ENCODE results near the gene KIFC1.

The KIFC1 gene

DNA sequence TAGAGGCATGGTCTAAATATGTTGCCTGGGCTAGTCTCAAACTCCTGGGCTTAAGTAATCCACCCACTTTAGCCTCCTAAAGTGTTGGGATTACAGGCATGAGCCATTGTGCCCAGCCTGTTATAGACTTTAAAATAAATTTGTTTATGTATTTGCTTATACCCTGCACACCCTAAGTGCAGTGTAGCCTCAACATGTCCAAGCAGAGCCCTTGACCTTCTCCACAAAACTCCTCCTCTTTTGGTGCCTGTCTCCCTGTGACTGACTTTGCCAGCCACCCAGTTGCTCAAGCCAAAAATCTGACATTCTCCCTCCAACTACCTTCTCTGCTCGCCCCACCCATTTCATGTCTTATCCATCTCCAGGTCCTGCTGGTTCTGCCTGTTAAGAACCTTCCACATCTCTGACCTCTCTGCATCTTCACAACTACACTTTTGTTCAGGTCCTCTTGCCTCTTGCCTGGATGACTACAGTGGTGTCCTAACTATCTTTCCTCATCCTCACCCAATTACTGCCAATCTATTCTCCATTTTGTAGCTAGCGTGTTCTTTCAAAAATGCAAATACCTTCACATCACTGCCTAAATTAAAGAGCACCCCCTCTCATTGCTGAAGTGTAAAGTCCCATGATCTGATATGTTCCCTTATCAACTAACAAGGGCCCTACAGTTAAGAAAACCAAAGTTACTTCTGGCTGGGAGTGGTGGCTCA lies 11.2 kb upstream of the KIFC1 start:
- TF ChIP-seq GATA3 (IDR thresholded peaks at IDR 0.05; ENCODE audit: low read depth, low read length): no peak
- TF ChIP-seq GATA2 (IDR thresholded peaks at IDR 0.05; ENCODE audit: low read depth, low read length): no peak

GRCh38 chr6:33383427-33384185 lies 8.0 kb upstream of the KIFC1 start:
- TF ChIP-seq GATA3 (IDR thresholded peaks at IDR 0.05; ENCODE audit: low read depth, low read length): no peak
- no peak for TF ChIP-seq GATA2 (IDR thresholded peaks at IDR 0.05; ENCODE audit: low read depth, low read length)

DNA sequence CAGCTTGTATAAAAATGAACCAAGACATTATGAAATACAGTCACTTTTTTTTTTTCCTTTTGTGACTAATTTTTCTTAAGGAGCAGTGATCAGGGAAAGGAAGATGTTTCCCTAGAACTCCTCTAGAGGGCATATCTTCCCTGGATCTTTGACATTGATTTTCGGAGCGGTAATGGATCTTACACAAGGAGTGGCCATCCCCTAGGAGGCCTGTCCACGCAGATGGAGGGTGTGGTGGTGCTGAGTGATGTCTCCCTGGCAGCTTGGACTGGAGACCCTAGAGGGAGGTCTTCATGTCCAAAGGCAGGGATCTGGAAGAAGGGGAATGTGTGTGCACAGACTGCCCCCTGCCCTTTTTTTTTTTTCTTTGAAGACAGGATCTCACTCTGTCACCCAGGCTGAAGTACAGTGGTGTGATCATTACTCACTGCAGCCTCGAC lies 7.0 kb upstream of the KIFC1 start:
- no peak for TF ChIP-seq GATA2 (IDR thresholded peaks at IDR 0.05; ENCODE audit: low read depth, low read length)
- no peak for TF ChIP-seq GATA3 (IDR thresholded peaks at IDR 0.05; ENCODE audit: low read depth, low read length)

- TF ChIP-seq GATA2 (IDR thresholded peaks at IDR 0.05; ENCODE audit: low read depth, low read length) (no peak), GATA3 (IDR thresholded peaks at IDR 0.05; ENCODE audit: low read depth, low read length) (no peak)
Measured at GRCh38 chr6:33390173-33390572, 1.4 kb upstream of the KIFC1 start.

DNA sequence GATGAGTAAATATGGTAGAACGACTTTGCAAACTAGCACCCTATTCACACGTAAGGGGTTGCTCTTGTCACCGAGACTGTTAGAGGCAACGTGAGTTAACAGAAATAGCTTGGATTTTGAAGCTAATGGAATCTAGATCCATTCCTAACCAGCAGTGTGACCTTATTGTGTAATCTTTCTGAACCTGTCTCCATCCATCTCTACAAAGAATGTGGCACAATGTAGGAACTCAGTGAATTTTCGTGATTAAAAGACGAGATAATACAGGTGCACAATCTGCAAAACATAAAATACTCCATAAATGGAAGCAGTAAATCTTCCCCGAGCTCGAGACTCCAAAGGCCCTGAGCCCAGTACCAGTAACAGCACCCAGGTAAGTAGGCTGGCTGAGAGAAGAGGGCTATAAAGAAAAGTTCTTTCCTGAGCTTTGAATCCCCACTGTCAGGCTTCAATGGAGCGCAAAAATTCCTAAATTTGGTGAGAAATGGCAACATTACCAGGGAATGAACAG lies 801 bp upstream of the KIFC1 start:
- TF ChIP-seq GATA3 (IDR thresholded peaks at IDR 0.05; ENCODE audit: low read depth, low read length) (no peak), GATA2 (IDR thresholded peaks at IDR 0.05; ENCODE audit: low read depth, low read length) (no peak)

DNA sequence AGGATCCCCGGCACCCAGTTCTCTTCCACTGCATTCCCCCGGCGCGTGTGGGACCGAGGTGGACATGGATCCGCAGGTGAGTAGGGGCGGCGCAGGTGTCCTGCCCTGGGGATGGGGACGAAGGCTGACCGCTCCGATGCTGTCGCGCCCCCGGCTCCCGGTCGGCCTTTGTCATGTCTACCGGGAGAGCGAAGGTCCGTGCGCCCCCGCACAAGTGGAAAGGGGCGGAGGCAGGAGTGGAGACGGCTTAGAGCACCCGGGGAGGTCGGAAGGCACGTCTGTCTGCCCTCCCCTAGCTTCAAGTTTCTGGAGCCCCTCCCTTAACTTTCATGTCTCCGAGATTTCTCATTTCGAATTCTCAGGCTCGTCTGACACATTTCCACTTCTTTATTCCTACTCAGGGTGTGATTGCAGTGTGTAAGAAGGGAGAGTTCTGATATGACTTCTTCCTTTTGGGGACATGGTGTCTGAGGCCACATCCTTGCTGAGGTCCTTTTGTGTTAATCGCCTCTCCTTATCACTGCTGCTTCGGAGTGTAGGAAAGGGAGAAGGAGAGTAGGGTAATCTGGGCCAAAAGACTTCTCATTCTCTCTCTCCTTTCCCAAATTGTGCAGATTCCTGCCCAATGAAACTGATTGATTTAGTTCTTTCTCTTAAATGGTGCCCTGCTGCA lies 435 bp downstream of the KIFC1 start:
- no peak for TF ChIP-seq GATA2 (IDR thresholded peaks at IDR 0.05; ENCODE audit: low read depth, low read length)
- TF ChIP-seq GATA3 (IDR thresholded peaks at IDR 0.05; ENCODE audit: low read depth, low read length): no peak

- TF ChIP-seq GATA2 (IDR thresholded peaks at IDR 0.05; ENCODE audit: low read depth, low read length): no peak
- no peak for TF ChIP-seq GATA3 (IDR thresholded peaks at IDR 0.05; ENCODE audit: low read depth, low read length)
Measured at GRCh38 chr6:33392595-33392948, 949 bp downstream of the KIFC1 start.

GRCh38 chr6:33392979-33393378 lies 1.4 kb downstream of the KIFC1 start:
- no peak for TF ChIP-seq GATA3 (IDR thresholded peaks at IDR 0.05; ENCODE audit: low read depth, low read length)
- TF ChIP-seq GATA2 (IDR thresholded peaks at IDR 0.05; ENCODE audit: low read depth, low read length): no peak

DNA sequence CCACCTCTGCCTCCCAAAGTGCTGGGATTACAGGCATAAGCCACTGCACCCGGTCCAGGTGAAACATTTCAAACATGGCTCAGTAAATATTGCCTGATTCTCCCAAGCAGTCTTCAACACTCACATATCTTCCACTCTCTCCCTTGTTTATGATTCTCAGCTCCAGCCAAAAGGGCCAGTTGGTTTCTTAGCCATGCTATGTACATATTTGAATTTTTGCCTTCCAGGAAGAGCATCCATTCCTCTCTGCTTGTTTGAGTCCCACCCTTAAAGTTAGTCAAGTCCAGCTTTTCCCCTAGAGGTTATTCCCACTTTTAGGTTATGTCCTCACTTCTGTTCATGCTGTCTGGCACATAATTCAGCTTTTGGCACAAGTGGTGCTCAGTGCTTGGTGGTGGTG lies 5.9 kb downstream of the KIFC1 start:
- TF ChIP-seq GATA2 (IDR thresholded peaks at IDR 0.05; ENCODE audit: low read depth, low read length): no peak
- TF ChIP-seq GATA3 (IDR thresholded peaks at IDR 0.05; ENCODE audit: low read depth, low read length): no peak

DNA sequence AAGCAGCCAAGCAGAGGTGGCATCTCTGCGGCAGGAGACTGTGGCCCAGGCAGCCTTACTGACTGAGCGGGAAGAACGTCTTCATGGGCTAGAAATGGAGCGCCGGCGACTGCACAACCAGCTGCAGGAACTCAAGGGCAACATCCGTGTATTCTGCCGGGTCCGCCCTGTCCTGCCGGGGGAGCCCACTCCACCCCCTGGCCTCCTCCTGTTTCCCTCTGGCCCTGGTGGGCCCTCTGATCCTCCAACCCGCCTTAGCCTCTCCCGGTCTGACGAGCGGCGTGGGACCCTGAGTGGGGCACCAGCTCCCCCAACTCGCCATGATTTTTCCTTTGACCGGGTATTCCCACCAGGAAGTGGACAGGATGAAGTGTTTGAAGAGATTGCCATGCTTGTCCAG lies 13.3 kb downstream of the KIFC1 start:
- no peak for TF ChIP-seq GATA3 (IDR thresholded peaks at IDR 0.05; ENCODE audit: low read depth, low read length)
- TF ChIP-seq GATA2 (IDR thresholded peaks at IDR 0.05; ENCODE audit: low read depth, low read length): no peak

DNA sequence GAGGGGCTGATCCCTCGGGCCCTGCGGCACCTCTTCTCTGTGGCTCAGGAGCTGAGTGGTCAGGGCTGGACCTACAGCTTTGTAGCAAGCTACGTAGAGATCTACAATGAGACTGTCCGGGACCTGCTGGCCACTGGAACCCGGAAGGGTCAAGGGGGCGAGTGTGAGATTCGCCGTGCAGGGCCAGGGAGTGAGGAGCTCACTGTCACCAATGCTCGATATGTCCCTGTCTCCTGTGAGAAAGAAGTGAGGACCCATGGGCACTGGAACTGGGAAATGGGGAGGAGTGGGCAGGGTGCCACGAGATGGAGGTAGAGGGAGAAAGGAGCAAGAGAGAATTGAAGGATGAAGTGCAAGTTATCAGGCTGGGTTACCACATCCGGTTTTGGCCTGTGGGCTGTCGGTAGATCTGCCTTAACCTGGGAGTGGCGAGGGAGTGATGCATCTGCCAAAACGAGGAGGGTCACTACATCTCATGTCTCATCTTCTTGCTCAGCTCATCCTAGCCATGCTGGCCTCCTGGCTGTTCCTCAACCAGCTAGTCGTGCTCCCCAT lies 13.8 kb downstream of the KIFC1 start:
- TF ChIP-seq GATA2 (IDR thresholded peaks at IDR 0.05; ENCODE audit: low read depth, low read length): no peak
- no peak for TF ChIP-seq GATA3 (IDR thresholded peaks at IDR 0.05; ENCODE audit: low read depth, low read length)

DNA sequence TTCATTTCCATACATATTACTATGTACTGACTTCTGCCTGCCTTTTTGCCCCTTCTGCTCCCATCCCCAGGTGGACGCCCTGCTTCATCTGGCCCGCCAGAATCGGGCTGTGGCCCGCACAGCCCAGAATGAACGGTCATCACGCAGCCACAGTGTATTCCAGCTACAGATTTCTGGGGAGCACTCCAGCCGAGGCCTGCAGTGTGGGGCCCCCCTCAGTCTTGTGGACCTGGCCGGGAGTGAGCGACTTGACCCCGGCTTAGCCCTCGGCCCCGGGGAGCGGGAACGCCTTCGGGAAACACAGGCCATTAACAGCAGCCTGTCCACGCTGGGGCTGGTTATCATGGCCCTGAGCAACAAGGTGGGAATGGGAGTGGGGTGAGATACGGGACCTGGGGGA lies 14.5 kb downstream of the KIFC1 start:
- TF ChIP-seq GATA3 (IDR thresholded peaks at IDR 0.05; ENCODE audit: low read depth, low read length) (no peak), GATA2 (IDR thresholded peaks at IDR 0.05; ENCODE audit: low read depth, low read length) (no peak)

- no peak for TF ChIP-seq GATA2 (IDR thresholded peaks at IDR 0.05; ENCODE audit: low read depth, low read length)
- no peak for TF ChIP-seq GATA3 (IDR thresholded peaks at IDR 0.05; ENCODE audit: low read depth, low read length)
Measured at GRCh38 chr6:33407132-33407718, 15.6 kb downstream of the KIFC1 start.

Measured in SH-SY5Y (cell line).